SK-N-MC (cell line): ENCODE data around the gene RSRP1.

Source experiments
- EZH2 ChIP-seq: fragments of 200-600 bp; sonication (generic); IDR thresholded peaks from one replicate; pipeline ENCODE4 v1.6.1; 2017; ENCODE audit warnings: antibody characterized with exemption
- POLR2AphosphoS5 ChIP-seq: IDR thresholded peaks from 2 replicates; pipeline ENCODE4 v1.6.1; 2012; ENCODE audit warnings: mild to moderate bottlenecking, low read depth, low read length, borderline replicate concordance

DNA sequence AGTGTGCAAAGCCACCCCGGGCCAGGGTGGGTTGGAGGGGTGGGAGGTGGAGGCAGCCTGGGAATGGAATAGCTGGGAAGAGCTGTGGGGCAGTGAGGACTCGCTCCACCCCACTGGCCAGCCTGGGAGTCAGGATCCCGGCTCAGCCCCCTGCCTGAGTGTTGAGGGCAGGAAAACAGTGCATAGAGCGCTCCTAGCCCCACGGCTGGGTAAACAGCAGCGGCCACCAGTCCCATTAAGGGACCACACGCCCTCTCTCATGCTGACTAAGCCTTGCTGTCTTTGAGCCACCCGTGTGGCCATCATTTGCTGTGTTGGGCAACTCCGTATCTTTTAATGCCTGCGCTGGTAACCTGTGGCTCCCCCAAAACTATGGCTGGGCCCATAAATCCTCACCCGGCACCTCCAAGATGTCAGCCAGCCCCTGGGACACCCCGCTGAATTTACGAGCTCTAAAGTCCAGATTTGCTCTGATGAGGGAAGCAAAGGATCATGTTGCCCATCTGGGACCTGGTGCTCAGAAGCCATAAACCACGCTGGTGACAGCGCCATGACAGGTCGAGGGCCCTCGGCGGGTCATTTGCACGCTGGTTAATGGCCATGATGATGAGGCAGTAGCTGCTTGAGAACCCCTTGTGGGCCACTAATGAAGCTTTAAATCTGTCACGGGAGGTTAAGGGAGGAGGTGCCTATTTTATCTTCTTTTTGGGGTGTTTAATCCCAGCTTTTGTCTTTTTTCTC lies 49.8 kb downstream of the RSRP1 start:
- TF ChIP-seq EZH2 (no peak), POLR2AphosphoS5 (no peak)
